Activated T-cell treated with anti-CD3 and anti-CD28 coated beads, Interleukin-2, amount 50 U/mL, for 24 hours (primary cell): Measurements from ENCODE around the gene LY6G6F.

Experiments
- DNase-seq: peaks from one replicate; pipeline ENCODE4 v3.0.0-alpha.2; 2020
- H3K27ac Mint-ChIP-seq: 2 replicates; pipeline ENCODE4 v1.8.0; 2020; ENCODE audit warnings: mild to moderate bottlenecking, mixed read lengths
- H3K27me3 Mint-ChIP-seq: 2 replicates; pipeline ENCODE4 v1.8.0; 2020; ENCODE audit warnings: mixed read lengths
- H3K36me3 Mint-ChIP-seq: 2 replicates; pipeline ENCODE4 v1.8.0; 2020; ENCODE audit warnings: low read depth, mixed read lengths
- H3K4me1 Mint-ChIP-seq: 2 replicates; pipeline ENCODE4 v1.8.0; 2020; ENCODE audit warnings: low read depth, mixed read lengths
- H3K4me3 Mint-ChIP-seq: 2 replicates; pipeline ENCODE4 v1.8.0; 2020; ENCODE audit warnings: mild to moderate bottlenecking, moderate library complexity, mixed read lengths
- H3K9me3 Mint-ChIP-seq: 2 replicates; pipeline ENCODE4 v1.8.0; 2020; ENCODE audit warnings: mixed read lengths

LY6G6F gene

GRCh38 chr6:31706599-31706998, at the start of gene LY6G6F:
TSS of gene LY6G6F (plus strand) at chr6:31706866. CDS start at chr6:31706907, 41 bp downstream.
- Mint-ChIP-seq H3K27ac (peak within 1 kb of the TSS; percentile 23), H3K9me3 (no peaks in the 10 kb centered on the region), H3K4me3 (no peak within 1 kb of the TSS), H3K4me1 (peaks cover 22% of the 10 kb centered on the region), H3K27me3 (no peaks in the 10 kb centered on the region), H3K36me3 (peaks cover 11% of the 10 kb centered on the region)
- no peak for DNase-seq

- Mint-ChIP-seq H3K9me3 (no peaks in the 10 kb centered on the region), H3K36me3 (peaks cover 87% of the 10 kb centered on the region), H3K4me3 (peak overlapping the region; percentile 96), H3K4me1 (peaks cover 88% of the 10 kb centered on the region), H3K27ac (peak overlapping the region; percentile 96), H3K27me3 (no peaks in the 10 kb centered on the region)
- no peak for DNase-seq
These were observed 49.1 kb upstream of the LY6G6F start for GRCh38 chr6:31657406-31658157.

GRCh38 chr6:31658158-31658688, 48.4 kb upstream of the LY6G6F start:
- Mint-ChIP-seq H3K36me3 (peaks cover 87% of the 10 kb centered on the region), H3K9me3 (no peaks in the 10 kb centered on the region), H3K27ac (peak overlapping the region; percentile 96), H3K4me3 (peak overlapping the region; percentile 96), H3K27me3 (no peaks in the 10 kb centered on the region), H3K4me1 (peaks cover 86% of the 10 kb centered on the region)
- DNase-seq = no peak

- H3K4me3 Mint-ChIP-seq = peak overlapping the region; percentile 96
- H3K9me3 Mint-ChIP-seq = no peaks in the 10 kb centered on the region
- H3K27ac Mint-ChIP-seq = peak overlapping the region; percentile 96
- peaks cover 89% of the 10 kb centered on the region for H3K4me1 Mint-ChIP-seq
- no peak for DNase-seq
- H3K27me3 Mint-ChIP-seq = no peaks in the 10 kb centered on the region
- peaks cover 94% of the 10 kb centered on the region for H3K36me3 Mint-ChIP-seq
These were observed 47.5 kb upstream of the LY6G6F start for GRCh38 chr6:31658983-31659648.

- Mint-ChIP-seq H3K27me3 (no peaks in the 10 kb centered on the region), H3K4me1 (peaks cover 90% of the 10 kb centered on the region), H3K27ac (peak overlapping the region; percentile 96), H3K36me3 (peaks cover 95% of the 10 kb centered on the region), H3K4me3 (peak overlapping the region; percentile 96), H3K9me3 (no peaks in the 10 kb centered on the region)
- no peak for DNase-seq
These were observed 46.9 kb upstream of the LY6G6F start for GRCh38 chr6:31659649-31660380.

GRCh38 chr6:31660381-31661261, 46.0 kb upstream of the LY6G6F start, which contains the start of gene C6orf47:
TSS of gene C6orf47 (minus strand) at chr6:31660778. CDS start at chr6:31659947, 831 bp downstream.
- DNase-seq = peak; percentile 83
- Mint-ChIP-seq H3K4me1 (peaks cover 84% of the 10 kb centered on the region), H3K27me3 (no peaks in the 10 kb centered on the region), H3K9me3 (no peaks in the 10 kb centered on the region), H3K27ac (peak within 1 kb of the TSS; percentile 96), H3K36me3 (peaks cover 95% of the 10 kb centered on the region), H3K4me3 (peak within 1 kb of the TSS; percentile 96)

- Mint-ChIP-seq H3K36me3 (peaks cover 95% of the 10 kb centered on the region), H3K27ac (peak overlapping the region; percentile 96), H3K9me3 (no peaks in the 10 kb centered on the region), H3K4me3 (peak overlapping the region; percentile 96), H3K27me3 (no peaks in the 10 kb centered on the region), H3K4me1 (peaks cover 78% of the 10 kb centered on the region)
- no peak for DNase-seq
These were observed 45.2 kb upstream of the LY6G6F start for GRCh38 chr6:31661262-31662123.

GRCh38 chr6:31662124-31662723, 44.4 kb upstream of the LY6G6F start:
- Mint-ChIP-seq H3K9me3 (no peaks in the 10 kb centered on the region), H3K27ac (peak overlapping the region; percentile 76), H3K4me3 (peak overlapping the region; percentile 53), H3K4me1 (peaks cover 78% of the 10 kb centered on the region), H3K27me3 (no peaks in the 10 kb centered on the region), H3K36me3 (peaks cover 97% of the 10 kb centered on the region)
- no peak for DNase-seq

- Mint-ChIP-seq H3K27ac (peak overlapping the region; percentile 97), H3K4me3 (peak overlapping the region; percentile 89), H3K36me3 (peaks cover 98% of the 10 kb centered on the region), H3K27me3 (no peaks in the 10 kb centered on the region), H3K9me3 (no peaks in the 10 kb centered on the region), H3K4me1 (peaks cover 78% of the 10 kb centered on the region)
- no peak for DNase-seq
These were observed 43.3 kb upstream of the LY6G6F start for GRCh38 chr6:31663126-31663960.

- H3K36me3 Mint-ChIP-seq = peaks cover 98% of the 10 kb centered on the region
- H3K27me3 Mint-ChIP-seq = no peaks in the 10 kb centered on the region
- peak overlapping the region; percentile 89 for H3K4me3 Mint-ChIP-seq
- peak overlapping the region; percentile 97 for H3K27ac Mint-ChIP-seq
- H3K4me1 Mint-ChIP-seq = peaks cover 78% of the 10 kb centered on the region
- no peaks in the 10 kb centered on the region for H3K9me3 Mint-ChIP-seq
- DNase-seq = no peak
These were observed 42.5 kb upstream of the LY6G6F start for GRCh38 chr6:31663961-31664789.

GRCh38 chr6:31664790-31665500, 41.7 kb upstream of the LY6G6F start, which contains the start of gene GPANK1:
TSS of gene GPANK1 (minus strand) at chr6:31664997. CDS start at chr6:31664478, 519 bp downstream.
- H3K27me3 Mint-ChIP-seq = no peaks in the 10 kb centered on the region
- H3K27ac Mint-ChIP-seq = peak within 1 kb of the TSS; percentile 97
- H3K4me1 Mint-ChIP-seq = peaks cover 76% of the 10 kb centered on the region
- H3K4me3 Mint-ChIP-seq = peak within 1 kb of the TSS; percentile 89
- H3K9me3 Mint-ChIP-seq = no peaks in the 10 kb centered on the region
- peak; percentile 86 for DNase-seq
- H3K36me3 Mint-ChIP-seq = peaks cover 98% of the 10 kb centered on the region
